A204.1 (cell line): ENCODE data around the gene IZUMO4.

Experiments used
- FAIRE-seq: peaks from 2 replicates; lab custom pipeline; 2012; peaks lifted over from hg19 to GRCh38; lab: Jason Lieb, UNC

IZUMO4 gene

GRCh38 chr19:2110822-2111221 lies 14.1 kb downstream of the IZUMO4 start:
- FAIRE-seq = no peak

DNA sequence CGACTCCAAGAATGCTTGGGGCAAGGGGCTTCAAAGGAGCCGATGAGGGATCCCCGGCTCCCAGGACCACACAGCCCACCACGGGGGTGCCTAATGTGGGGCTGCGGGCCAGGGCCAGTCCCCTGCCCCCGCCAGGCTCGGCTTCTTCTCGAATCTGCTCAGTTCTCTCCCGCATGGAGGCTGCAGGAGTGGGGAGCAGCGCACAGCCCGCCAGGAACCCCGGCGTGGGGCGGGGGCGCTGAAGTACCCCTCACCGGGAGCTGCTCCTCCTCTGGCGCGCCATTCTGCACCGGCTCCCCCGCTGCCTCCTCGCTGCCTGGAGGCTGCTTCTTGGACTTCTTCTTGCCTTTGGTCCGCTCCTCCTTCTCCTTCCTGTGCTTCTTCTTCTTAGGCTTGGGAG lies 14.7 kb downstream of the IZUMO4 start:
- FAIRE-seq = no peak

DNA sequence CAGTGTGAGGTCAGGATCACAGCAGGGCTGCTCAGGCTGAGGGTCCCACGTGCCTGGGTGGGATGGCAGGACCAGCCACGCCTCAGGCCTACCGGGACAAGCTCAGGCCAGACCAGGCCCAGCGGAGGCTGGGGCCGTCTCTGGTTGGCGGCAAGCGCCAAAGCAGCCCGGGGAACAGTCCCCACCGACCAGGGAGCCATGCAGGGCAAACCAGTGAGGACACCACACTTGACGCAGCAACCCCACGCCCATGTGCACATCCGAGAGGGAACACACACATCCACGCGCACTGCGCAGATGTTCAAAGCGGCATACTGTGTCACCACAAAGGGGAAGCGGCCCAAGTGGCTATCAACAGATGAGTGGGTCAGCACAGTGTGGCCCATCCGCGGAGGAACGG lies 15.2 kb downstream of the IZUMO4 start:
- FAIRE-seq = no peak

DNA sequence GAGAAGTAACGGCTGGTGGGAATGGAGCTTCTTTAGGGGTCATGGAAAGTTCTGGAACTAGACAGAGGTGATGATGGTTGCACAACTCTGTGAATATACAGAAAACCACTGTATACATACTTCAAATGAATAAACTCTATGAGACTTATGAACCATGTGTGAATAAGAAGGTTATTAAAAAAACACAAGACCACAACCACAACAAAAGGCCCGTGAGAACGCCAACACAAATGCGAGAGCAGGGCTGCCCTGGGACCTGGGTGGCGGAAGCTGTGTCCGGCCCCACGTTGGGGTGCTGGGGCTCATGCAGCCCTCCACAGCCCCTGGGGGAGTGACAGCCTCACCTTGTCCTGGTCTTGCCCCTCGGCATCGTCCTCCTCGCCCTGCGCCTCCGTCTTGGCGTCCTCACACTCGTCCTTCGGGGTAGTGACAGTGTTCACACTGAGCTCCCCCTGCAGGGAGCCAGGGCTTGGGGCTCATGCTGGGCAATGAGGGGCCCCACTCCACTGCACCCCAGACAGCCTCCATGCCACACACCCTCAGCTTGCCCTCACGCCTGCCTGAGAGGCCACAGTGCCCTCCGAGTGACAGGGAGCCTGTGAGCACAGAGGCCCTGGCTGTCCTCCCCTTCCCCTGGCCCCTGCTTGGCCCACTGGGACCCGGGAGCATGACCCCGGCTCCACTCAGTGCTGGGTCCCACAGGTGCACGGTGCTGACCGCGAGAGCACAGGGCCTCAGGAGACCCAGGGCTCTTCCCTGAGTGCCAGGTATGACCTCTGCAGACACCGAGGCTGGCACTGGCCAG lies 16.0 kb downstream of the IZUMO4 start:
- FAIRE-seq = no peak

GRCh38 chr19:2113439-2114211 lies 16.9 kb downstream of the IZUMO4 start:
- no peak for FAIRE-seq

DNA sequence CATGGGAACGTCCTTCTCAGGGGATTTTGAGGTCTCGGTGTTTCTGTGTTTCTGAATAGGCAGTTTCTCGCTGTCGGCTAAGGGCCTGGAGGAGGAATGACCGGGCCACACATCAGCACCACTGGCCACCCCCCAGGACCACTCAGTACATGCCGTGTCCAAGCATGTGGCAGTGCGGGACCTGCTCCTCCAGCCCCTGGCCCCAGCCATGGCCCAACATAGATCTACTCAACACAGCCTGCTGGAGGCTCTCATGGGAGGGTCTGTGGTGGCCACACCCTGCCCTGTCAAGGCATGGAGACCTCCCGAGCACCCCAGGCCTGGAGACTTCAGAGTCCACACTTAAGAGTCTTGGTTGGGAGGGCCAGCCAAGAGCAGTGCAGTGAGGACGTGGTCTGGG lies 17.5 kb downstream of the IZUMO4 start:
- FAIRE-seq = no peak

GRCh38 chr19:2114821-2115220 lies 18.1 kb downstream of the IZUMO4 start:
- FAIRE-seq = no peak

DNA sequence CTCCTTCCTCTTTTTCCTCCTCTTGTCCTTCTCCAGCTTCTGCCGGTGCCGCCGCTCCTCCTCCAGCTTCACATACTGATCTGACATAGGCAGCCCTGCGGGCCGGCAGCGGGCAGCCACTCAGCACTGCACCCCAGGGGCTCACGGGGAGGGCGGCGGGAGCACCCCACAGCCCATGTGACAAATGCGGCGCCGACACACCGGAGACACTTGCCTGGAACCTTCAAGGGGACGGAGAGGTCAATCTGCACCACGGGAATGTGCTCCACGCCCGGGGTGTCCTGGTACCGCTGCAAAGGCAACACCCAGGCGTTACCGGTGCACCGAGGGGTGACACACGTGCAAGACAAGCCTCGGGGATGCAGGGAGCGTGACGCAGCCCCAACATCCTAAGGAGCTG lies 18.6 kb downstream of the IZUMO4 start:
- no peak for FAIRE-seq

DNA sequence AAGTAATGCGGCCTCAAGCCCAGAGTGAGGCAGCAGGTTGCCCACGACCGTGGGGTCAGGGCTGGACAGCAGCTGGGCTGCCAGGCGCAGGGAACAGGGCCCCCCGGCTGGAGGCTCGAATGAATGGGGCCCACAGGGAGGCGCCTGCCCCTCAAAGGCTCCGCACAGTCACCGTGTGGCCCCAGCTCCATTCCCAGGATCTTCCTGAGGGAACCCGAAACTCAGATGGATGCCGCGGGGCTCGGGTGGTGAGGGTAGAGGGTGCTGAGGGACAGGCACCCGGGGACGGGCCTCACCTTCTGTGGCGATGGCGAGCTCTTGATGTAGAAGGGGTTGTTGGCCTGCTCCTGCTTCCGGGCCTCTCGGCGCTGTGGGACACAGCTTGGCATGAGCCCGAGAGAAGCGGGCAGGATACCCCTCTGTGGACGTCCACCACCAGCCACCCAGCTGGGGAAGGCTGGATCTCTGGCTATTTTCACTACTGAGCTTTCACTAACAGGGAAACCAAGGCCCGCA lies 19.3 kb downstream of the IZUMO4 start:
- FAIRE-seq = no peak

GRCh38 chr19:2116507-2116906 lies 19.8 kb downstream of the IZUMO4 start:
- no peak for FAIRE-seq

DNA sequence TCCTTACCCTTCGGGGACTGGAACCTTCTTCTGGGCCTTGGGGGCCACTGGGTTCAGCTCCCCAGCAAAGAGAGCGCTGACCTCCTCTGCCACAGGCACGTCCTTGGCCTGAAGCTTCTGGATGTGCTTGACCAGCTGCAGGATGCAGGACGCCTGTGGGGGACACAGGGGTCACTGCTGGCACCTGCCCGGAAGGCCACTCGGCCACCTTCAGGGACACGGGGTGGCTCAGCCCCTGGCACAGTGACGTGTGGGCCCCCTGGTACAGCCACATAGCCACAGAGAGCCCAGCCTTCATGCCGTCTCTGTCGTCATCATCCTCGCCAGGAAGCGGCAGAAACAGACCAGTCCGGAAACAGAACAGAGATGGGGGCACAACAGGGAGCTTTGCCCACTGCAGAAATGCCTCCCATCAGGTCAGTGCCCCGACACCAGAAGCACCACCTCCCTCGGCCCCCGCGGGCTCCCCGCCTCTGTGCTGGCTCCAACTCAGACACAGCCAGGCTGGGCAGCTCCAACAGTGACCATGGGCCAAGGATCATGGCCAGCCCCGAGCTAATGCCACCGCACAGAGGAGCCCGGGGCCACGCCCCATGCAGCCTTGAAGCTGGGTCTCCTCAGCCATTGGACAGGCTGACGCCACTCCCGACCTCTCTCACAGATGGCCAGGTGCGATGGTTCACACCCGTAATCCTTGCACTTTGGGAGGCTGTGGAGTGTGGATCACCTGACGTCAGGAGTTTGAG lies 20.7 kb downstream of the IZUMO4 start:
- no peak for FAIRE-seq

- FAIRE-seq = no peak
Measured at GRCh38 chr19:2118438-2118837, 21.7 kb downstream of the IZUMO4 start.

- no peak for FAIRE-seq
Measured at GRCh38 chr19:2119921-2120785, 23.4 kb downstream of the IZUMO4 start.

DNA sequence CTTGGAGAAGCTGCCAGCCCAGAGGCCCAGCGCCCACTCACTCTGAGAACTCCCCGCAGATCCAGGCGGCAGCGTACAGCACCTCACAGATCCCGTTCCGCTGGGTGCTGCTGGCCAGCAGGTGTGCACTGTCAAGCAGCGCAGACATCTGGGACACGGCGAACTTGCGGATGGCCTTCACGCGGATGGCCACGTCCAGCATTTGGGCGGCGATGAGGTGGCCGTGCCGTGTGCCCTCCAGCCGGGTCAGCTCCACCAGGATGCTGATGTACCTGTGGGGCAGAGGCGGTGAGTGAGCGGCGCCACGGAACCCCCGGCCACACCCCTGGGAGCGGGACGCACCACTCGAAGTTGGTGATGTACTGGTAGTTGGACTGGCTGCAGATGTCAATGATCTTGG lies 24.1 kb downstream of the IZUMO4 start:
- FAIRE-seq = no peak

GRCh38 chr19:2121416-2122051 lies 24.8 kb downstream of the IZUMO4 start:
- no peak for FAIRE-seq

DNA sequence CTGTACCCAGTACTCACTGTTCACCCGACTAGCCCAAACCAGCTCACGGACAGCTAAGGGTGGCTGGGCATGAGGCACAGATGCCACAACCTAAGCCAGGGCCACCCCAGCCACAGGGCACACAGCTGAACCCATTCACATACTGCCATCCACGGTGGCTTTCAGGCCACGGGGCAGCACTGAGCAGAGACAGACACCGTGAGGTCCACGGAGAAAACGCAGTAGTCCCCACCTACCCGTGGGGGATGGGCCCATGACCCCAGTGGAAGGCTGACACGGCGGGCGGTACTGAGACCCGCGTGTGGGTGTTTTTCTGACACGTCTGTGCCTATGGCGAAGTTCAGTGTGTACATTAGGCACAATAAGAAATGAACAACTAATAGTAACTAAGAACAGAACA lies 25.5 kb downstream of the IZUMO4 start:
- no peak for FAIRE-seq

GRCh38 chr19:2122982-2123381 lies 26.3 kb downstream of the IZUMO4 start:
- FAIRE-seq = no peak

GRCh38 chr19:2123682-2124387 lies 27.1 kb downstream of the IZUMO4 start:
- no peak for FAIRE-seq

DNA sequence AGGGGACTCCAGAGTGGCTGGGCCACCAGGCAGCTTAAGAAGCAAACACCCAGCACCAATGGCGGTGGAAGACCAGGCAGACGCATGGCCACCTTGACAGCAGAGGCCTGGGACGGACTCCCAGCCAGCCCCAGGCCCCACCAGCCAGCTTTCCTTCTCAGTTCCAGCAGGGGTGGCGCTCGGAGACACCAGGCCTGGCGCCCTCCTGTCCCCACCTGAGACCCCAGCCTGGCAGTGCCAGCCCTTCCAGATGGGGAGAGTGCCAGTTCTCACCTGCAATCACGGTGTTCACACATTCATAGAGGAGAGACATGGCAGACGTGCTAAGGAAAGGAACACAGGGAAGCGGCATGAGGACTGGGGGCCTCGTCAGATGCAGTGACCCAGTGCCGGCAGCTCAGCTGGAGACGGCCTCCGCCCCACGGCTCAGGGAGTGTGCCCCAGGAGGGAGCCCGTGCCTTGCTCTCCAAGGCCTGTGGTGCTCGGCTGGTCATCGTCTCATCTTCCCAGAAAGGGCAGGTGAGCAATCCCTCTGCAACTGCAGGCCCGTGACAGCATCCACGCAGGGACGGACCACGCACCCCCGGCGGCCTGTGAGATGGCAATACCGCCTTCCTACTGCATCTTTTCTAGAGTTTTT lies 30.3 kb downstream of the IZUMO4 start:
- FAIRE-seq = no peak

DNA sequence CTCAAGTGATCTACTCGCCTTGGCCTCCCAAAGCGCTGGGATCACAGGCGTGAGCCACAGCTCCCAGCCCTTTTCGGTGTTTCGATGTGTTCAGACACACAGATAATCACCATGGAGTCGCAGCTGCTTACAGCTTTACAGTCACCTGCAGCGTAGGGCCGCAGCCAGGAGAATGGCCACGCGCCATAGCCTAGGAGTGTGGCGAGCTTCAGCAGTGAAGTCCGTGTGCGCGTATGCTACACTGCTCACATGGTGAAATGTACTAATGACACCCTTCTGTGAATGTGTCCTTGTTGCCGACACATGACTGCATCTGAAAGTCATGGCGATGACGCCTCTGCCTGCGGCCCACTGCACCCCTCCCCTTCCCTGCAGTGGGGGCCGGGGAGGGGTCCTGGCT lies 31.0 kb downstream of the IZUMO4 start:
- no peak for FAIRE-seq
